Measurements from ENCODE around the gene CXXC5. TPM values are rescaled to one million over a fixed set of nuclear protein-coding genes. Genes with fewer than 3 reads are reported as not detected.

CXXC5 gene
- total and polyA plus RNA-seq, 2 experiments from 2014 or later, result 90.9 to 106 TPM

DNA sequence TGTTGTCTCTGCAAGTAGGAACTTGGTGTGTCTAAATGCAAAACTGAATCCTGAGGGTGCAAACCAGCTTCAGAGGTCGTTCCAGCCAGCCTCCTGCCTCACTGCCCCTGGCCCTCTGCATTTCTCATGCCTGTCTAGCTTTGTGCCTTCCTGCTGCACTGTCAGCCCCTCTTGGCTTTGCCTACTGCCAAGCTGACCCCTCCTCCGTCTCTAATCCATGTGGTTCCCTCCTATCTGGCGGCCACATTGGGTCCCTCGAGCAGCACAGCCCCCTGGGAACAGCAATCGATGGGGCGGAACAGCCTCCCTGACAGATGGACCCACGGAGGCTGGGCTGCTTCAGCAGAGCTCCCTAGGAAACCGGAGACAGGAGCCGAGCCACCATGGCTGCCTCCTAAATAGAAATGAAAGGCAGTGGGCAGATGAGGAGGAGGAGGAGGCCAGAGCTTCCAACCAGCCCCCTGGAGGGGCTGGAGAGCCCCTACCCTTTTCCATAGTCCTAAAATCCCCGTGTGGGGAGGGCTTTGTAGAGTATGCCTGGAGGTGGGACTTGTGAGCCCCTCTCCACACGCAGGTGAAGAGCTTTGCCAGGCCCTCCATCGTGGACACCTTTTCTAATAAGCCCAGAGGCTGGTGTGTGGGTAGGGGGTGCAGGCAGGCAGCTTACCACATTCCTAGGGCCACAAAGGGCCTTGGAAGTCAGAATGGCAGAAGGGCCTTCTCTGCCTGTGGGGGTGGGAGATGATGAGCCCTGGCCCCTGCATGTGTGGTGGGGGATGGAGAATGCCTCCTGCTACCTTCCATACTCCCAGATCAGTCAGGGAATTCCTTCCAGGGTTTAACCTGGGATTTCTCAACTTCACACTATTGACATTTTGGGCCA is 9.2 kb upstream of the CXXC5 start:
- TF ChIP-seq EZH2 (IDR thresholded peaks at IDR 0.05; ENCODE audit: borderline replicate concordance) (no peak), EZH2phosphoT487 (IDR thresholded peaks at IDR 0.05; ENCODE audit: low read depth, severe bottlenecking, unreplicated experiment) (no peak)
- TF ChIP-seq, protein P1, sequence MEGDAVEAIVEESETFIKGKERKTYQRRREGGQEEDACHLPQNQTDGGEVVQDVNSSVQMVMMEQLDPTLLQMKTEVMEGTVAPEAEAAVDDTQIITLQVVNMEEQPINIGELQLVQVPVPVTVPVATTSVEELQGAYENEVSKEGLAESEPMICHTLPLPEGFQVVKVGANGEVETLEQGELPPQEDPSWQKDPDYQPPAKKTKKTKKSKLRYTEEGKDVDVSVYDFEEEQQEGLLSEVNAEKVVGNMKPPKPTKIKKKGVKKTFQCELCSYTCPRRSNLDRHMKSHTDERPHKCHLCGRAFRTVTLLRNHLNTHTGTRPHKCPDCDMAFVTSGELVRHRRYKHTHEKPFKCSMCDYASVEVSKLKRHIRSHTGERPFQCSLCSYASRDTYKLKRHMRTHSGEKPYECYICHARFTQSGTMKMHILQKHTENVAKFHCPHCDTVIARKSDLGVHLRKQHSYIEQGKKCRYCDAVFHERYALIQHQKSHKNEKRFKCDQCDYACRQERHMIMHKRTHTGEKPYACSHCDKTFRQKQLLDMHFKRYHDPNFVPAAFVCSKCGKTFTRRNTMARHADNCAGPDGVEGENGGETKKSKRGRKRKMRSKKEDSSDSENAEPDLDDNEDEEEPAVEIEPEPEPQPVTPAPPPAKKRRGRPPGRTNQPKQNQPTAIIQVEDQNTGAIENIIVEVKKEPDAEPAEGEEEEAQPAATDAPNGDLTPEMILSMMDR (IDR thresholded peaks at IDR 0.05; ENCODE audit: poor library complexity), result no peak
- H3K4me3 ChIP-seq, result no peak overlapping the region
- DNase-seq (ENCODE audit: low spot score), result peak; percentile 6
- H4K20me1 ChIP-seq (ENCODE audit: insufficient read depth, poor library complexity, severe bottlenecking), result no peaks in the 10 kb centered on the region
- no peaks in the 10 kb centered on the region for H3K27me3 ChIP-seq
- H3K4me1 ChIP-seq (ENCODE audit: insufficient read depth), result peaks cover 62% of the 10 kb centered on the region
- peak overlapping the region; percentile 93 for H3K27ac ChIP-seq
- no peak overlapping the region for H2AFZ ChIP-seq
- no peaks in the 10 kb centered on the region for H3K9me3 ChIP-seq (ENCODE audit: low read depth)
- H3K9me2 ChIP-seq (replicated peaks; ENCODE audit: insufficient read depth), result no peaks in the 10 kb centered on the region
- H3K36me3 ChIP-seq (replicated peaks; ENCODE audit: insufficient read depth, low read depth), result no peaks in the 10 kb centered on the region
- peaks cover 12% of the 10 kb centered on the region for H3K79me2 ChIP-seq
- 68% methylated on average over 12 of the region's 12 CpGs for WGBS (ENCODE audit: low lambda C conversion rate, missing lambda C conversion rate)
- H3K4me2 ChIP-seq, result peak overlapping the region; percentile 94

DNA sequence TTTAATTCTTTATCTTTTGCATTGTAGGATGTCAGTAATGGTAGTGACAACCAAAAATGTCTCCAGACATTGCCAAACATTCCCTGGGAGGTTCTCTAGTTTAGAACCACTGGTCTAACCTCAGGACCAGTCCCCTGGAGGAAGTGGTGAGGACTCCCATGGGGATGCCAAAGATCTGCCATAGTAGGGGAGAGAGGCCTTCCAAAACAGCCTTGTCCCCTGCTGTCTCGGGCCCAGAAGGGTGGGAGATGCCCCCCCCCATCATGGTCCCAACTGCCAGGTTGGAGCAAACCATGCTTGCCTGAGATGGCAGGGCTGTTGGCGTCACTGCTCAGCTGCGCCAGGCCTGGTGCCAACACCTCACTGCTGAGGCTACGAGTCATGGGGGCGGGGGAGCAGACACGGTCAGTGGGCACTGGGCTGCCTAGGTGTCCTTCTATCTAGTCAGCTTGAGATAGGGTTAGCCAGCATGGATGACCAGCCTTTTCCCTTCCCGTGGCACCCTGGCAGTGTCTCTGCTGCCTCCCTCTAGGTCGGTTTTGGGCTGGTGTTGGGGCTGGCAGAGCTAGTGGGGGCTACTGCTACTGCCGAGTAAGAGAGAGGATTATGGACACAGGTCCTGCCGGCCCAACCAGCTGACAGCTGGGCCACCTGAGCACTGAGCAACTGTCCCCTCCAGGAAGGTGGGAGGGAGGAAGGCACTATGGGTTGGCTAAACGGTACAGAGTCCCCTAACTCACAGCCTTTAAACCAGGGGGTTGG is 8.3 kb upstream of the CXXC5 start:
- H4K20me1 ChIP-seq (ENCODE audit: insufficient read depth, poor library complexity, severe bottlenecking), result no peaks in the 10 kb centered on the region
- H3K9me3 ChIP-seq (ENCODE audit: low read depth), result no peaks in the 10 kb centered on the region
- H3K4me2 ChIP-seq, result no peak overlapping the region
- peaks cover 5% of the 10 kb centered on the region for H3K79me2 ChIP-seq
- H3K36me3 ChIP-seq (replicated peaks; ENCODE audit: insufficient read depth, low read depth), result no peaks in the 10 kb centered on the region
- TF ChIP-seq, protein P1 (IDR thresholded peaks at IDR 0.05; ENCODE audit: poor library complexity), result no peak
- TF ChIP-seq EZH2phosphoT487 (IDR thresholded peaks at IDR 0.05; ENCODE audit: low read depth, severe bottlenecking, unreplicated experiment) (no peak), EZH2 (IDR thresholded peaks at IDR 0.05; ENCODE audit: borderline replicate concordance) (no peak)
- WGBS (ENCODE audit: low lambda C conversion rate, missing lambda C conversion rate), result 85% methylated on average over 11 of the region's 11 CpGs
- no peak overlapping the region for H3K4me3 ChIP-seq
- H3K27me3 ChIP-seq, result no peaks in the 10 kb centered on the region
- H3K27ac ChIP-seq, result no peak overlapping the region
- H3K4me1 ChIP-seq (ENCODE audit: insufficient read depth), result peaks cover 71% of the 10 kb centered on the region
- no peak overlapping the region for H2AFZ ChIP-seq
- DNase-seq (ENCODE audit: low spot score), result peak; percentile 19
- no peaks in the 10 kb centered on the region for H3K9me2 ChIP-seq (replicated peaks; ENCODE audit: insufficient read depth)

DNA sequence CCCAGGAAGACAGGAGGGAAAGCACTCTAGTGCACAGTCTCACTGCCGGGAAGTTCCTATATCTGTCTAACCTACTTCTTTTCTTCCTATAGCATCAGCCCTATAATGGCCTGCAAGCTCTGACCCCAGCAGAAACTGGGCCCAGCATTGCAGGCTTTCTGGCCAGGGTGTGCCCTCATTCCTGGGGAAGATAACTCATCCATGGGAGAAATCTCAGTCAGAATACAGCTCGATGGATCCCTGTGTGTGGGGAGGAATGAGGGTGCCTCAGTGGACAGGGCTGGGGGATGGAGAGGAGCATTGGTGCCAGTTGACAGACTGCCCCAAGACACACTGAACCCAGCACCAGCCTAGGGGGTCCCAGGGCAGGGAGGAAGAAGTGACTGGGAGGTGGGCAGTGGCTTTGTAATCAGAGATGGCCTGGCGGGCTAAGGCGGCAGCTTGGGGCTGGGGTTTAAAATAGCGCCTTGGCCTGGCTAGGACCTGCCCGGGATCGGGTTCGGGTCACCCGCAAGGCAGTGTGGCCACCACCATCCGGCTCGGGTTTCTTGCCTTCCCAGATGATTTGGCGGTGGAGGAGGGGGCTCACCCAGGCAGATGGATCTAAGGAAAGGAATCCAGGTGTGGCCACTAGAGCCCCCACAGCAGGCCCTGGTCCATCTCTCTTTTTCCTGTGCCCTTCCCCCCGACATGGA is 7.6 kb upstream of the CXXC5 start:
- H3K4me1 ChIP-seq (ENCODE audit: insufficient read depth), result peaks cover 72% of the 10 kb centered on the region
- no peak overlapping the region for H2AFZ ChIP-seq
- H3K4me2 ChIP-seq, result no peak overlapping the region
- no peaks in the 10 kb centered on the region for H3K36me3 ChIP-seq (replicated peaks; ENCODE audit: insufficient read depth, low read depth)
- H3K4me3 ChIP-seq, result no peak overlapping the region
- no peaks in the 10 kb centered on the region for H3K9me3 ChIP-seq (ENCODE audit: low read depth)
- no peaks in the 10 kb centered on the region for H4K20me1 ChIP-seq (ENCODE audit: insufficient read depth, poor library complexity, severe bottlenecking)
- no peaks in the 10 kb centered on the region for H3K9me2 ChIP-seq (replicated peaks; ENCODE audit: insufficient read depth)
- H3K27me3 ChIP-seq, result no peaks in the 10 kb centered on the region
- DNase-seq (ENCODE audit: low spot score), result peak; percentile 6
- TF ChIP-seq EZH2phosphoT487 (IDR thresholded peaks at IDR 0.05; ENCODE audit: low read depth, severe bottlenecking, unreplicated experiment) (no peak), EZH2 (IDR thresholded peaks at IDR 0.05; ENCODE audit: borderline replicate concordance) (no peak)
- TF ChIP-seq, protein P1 (IDR thresholded peaks at IDR 0.05; ENCODE audit: poor library complexity), result no peak
- H3K27ac ChIP-seq, result peak overlapping the region; percentile 97
- 73% methylated on average over 13 of the region's 13 CpGs for WGBS (ENCODE audit: low lambda C conversion rate, missing lambda C conversion rate)
- H3K79me2 ChIP-seq, result peaks cover 4% of the 10 kb centered on the region
